Measurements from ENCODE around the gene ZNF93. TPM values are rescaled to one million over a fixed set of nuclear protein-coding genes. Genes with fewer than 3 reads are reported as not detected.

ZNF93 gene
- total and polyA plus RNA-seq, 9 of the 15 experiments (the other 6 are each of a cell fraction or from before 2014, with no cell fraction given) = 11.1 to 26.3 (median 17.1) TPM

- TF ChIP-seq GTF3C2 (IDR thresholded peaks at IDR 0.05; ENCODE audit: borderline replicate concordance, extremely low read depth, insufficient read length) (no peak), ZNF589 (CRISPR knock-in tag; IDR thresholded peaks at IDR 0.05; ENCODE audit: low read depth) (peak; percentile 58), AFF4 (CRISPR knock-in tag; IDR thresholded peaks at IDR 0.05) (peak; percentile 62; the same call in 1 of the 2 replicates), WHSC1 (IDR thresholded peaks at IDR 0.05; ENCODE audit: low read length) (no peak), NFIC (IDR thresholded peaks at IDR 0.05) (peak; percentile 17; the same call in 1 of the 2 replicates), TAF7 (tag; IDR thresholded peaks at IDR 0.05) (peak; percentile 53; the same call in 1 of the 2 replicates), SETDB1 (IDR thresholded peaks at IDR 0.05; ENCODE audit: low read length) (no peak), PRDM10 (IDR thresholded peaks at IDR 0.05; ENCODE audit: partially characterized antibody) (no peak), GATAD2A (IDR thresholded peaks at IDR 0.05) (no peak), BRCA1 (IDR thresholded peaks at IDR 0.05) (no peak), BRCA1 (CRISPR knock-in tag; IDR thresholded peaks at IDR 0.05) (no peak), ARID1B (IDR thresholded peaks at IDR 0.05) (no peak), RFX5 (IDR thresholded peaks at IDR 0.05; ENCODE audit: low read depth, low read length) (no peak), ASH1L (IDR thresholded peaks at IDR 0.05; ENCODE audit: borderline replicate concordance, low read depth, partially characterized antibody) (peak; percentile 77), MNT (conservative IDR thresholded peaks at IDR 0.05) (0 out of 4 replicates have a peak, but pooled peaks of 1 of the 2 experiments have one; percentile 6), C11orf30 (IDR thresholded peaks at IDR 0.05; ENCODE audit: low read depth) (no peak)
Measured at GRCh38 chr19:19900729-19901444, at the start of gene ZNF93 (continued).

All from K562 (cell line).